ENCODE measurements around the gene ERAS.

The ERAS gene, protein sequence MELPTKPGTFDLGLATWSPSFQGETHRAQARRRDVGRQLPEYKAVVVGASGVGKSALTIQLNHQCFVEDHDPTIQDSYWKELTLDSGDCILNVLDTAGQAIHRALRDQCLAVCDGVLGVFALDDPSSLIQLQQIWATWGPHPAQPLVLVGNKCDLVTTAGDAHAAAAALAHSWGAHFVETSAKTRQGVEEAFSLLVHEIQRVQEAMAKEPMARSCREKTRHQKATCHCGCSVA

DNA sequence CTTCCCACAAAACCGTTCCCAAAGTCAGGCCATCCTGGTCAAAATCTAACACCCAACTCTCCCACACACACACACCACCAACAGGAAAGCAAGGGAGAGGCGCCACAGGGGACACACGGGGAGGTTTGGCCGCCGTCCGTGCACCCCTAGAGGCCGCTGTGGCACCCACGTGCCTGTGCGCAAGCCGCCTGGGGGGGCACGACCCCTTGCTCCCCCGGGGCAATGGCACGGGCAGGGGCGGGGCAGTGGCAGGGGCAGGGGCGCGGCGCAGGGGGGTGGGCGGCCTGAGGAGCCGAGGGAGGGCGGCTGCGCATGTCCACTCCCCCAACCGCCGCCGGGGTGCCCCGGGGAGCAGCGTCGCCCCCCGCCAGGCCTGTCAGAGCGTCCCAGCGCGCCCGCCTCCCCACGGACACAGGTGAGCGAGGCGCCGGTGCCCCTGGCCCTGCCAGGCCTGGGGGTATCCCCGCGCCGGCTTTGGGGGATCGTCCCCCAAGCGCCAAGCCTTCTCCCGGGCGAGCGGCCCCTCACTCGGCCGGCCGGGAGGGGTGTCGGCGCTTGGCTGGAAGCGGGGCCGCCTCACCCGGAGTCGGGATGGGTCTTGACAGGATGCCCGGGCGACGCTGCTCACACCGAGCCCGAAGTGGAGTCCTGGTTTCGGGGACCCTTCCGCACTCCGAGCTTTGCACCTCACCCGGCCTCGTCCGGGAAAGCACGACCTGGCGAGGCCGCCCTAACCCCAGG is at the start of gene ERAS:
Gene ERAS (plus strand): TSS at position 379 of the 741 bp plus-strand sequence. CDS start 2,611 bp downstream, outside the sequence.
- no peak for ATAC-seq
- TF ChIP-seq RARB (CRISPR knock-in tag; IDR thresholded peaks at IDR 0.05): no peak
- TF ChIP-seq BACH2 (CRISPR knock-in tag; IDR thresholded peaks at IDR 0.05; ENCODE audit: borderline replicate concordance): no peak
- no peak for TF ChIP-seq ZNF565 (CRISPR knock-in tag; conservative IDR thresholded peaks at IDR 0.05; ENCODE audit: low read depth)
- TF ChIP-seq CSDC2 (CRISPR knock-in tag; IDR thresholded peaks at IDR 0.05): no peak
- TF ChIP-seq TCF4 (CRISPR knock-in tag; IDR thresholded peaks at IDR 0.05; ENCODE audit: borderline replicate concordance): no peak
- no peak for TF ChIP-seq PPARA (CRISPR knock-in tag; IDR thresholded peaks at IDR 0.05; ENCODE audit: borderline replicate concordance)
- no peak for TF ChIP-seq ZNF8 (CRISPR knock-in tag; IDR thresholded peaks at IDR 0.05)
- TF ChIP-seq GLIS3 (CRISPR knock-in tag; IDR thresholded peaks at IDR 0.05): no peak
- TF ChIP-seq, protein P1, sequence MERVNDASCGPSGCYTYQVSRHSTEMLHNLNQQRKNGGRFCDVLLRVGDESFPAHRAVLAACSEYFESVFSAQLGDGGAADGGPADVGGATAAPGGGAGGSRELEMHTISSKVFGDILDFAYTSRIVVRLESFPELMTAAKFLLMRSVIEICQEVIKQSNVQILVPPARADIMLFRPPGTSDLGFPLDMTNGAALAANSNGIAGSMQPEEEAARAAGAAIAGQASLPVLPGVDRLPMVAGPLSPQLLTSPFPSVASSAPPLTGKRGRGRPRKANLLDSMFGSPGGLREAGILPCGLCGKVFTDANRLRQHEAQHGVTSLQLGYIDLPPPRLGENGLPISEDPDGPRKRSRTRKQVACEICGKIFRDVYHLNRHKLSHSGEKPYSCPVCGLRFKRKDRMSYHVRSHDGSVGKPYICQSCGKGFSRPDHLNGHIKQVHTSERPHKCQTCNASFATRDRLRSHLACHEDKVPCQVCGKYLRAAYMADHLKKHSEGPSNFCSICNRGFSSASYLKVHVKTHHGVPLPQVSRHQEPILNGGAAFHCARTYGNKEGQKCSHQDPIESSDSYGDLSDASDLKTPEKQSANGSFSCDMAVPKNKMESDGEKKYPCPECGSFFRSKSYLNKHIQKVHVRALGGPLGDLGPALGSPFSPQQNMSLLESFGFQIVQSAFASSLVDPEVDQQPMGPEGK (CRISPR knock-in tag; IDR thresholded peaks at IDR 0.05; ENCODE audit: borderline replicate concordance): no peak
- no peak for TF ChIP-seq ZC3H10 (CRISPR knock-in tag; IDR thresholded peaks at IDR 0.05)
- no peak for TF ChIP-seq OSR1 (CRISPR knock-in tag; IDR thresholded peaks at IDR 0.05)

DNA sequence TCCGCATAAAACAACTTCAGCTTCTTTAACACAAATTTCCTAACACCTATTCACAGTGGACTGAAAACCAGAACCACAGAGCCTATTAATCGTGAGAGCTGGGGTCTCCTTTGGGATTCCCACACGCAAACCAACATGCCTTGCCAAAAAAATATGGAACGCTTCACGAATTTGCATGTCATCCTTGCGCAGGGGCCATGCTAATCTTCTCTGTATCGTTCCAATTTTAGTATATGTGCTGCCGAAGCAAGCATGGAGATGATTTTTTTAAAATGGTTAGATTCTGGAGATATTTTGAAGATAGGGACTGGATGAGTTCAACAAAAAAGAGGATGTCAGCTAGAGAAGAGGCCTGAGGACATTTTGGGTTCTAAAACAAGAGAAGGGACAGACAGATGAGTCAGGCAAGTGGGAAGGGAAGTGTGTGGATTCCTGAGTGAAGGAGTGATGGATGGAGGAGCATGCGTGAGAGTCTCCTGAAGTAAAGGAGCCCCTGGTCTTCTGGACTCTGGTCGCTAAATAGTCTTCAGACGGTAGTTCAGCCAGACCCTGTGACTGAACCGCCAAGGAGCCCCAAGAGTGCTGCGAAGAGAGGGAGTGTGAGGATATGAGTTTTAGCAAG is 49.4 kb upstream of the ERAS start:
- TF ChIP-seq ZFP3 (CRISPR knock-in tag; IDR thresholded peaks at IDR 0.05) (no peak), BACH2 (CRISPR knock-in tag; IDR thresholded peaks at IDR 0.05; ENCODE audit: borderline replicate concordance) (no peak), OSR1 (CRISPR knock-in tag; IDR thresholded peaks at IDR 0.05) (no peak), SNAI2 (CRISPR knock-in tag; IDR thresholded peaks at IDR 0.05) (no peak), ZNF70 (CRISPR knock-in tag; IDR thresholded peaks at IDR 0.05) (no peak), PPARA (CRISPR knock-in tag; IDR thresholded peaks at IDR 0.05; ENCODE audit: borderline replicate concordance) (no peak), RARB (CRISPR knock-in tag; IDR thresholded peaks at IDR 0.05) (no peak), GLIS3 (CRISPR knock-in tag; IDR thresholded peaks at IDR 0.05) (no peak)
- TF ChIP-seq, protein P2, sequence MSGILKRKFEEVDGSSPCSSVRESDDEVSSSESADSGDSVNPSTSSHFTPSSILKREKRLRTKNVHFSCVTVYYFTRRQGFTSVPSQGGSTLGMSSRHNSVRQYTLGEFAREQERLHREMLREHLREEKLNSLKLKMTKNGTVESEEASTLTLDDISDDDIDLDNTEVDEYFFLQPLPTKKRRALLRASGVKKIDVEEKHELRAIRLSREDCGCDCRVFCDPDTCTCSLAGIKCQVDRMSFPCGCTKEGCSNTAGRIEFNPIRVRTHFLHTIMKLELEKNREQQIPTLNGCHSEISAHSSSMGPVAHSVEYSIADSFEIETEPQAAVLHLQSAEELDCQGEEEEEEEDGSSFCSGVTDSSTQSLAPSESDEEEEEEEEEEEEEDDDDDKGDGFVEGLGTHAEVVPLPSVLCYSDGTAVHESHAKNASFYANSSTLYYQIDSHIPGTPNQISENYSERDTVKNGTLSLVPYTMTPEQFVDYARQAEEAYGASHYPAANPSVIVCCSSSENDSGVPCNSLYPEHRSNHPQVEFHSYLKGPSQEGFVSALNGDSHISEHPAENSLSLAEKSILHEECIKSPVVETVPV (CRISPR knock-in tag; IDR thresholded peaks at IDR 0.05): no peak
- TF ChIP-seq, protein P1 (CRISPR knock-in tag; IDR thresholded peaks at IDR 0.05; ENCODE audit: borderline replicate concordance): no peak
- ATAC-seq: no peak

DNA sequence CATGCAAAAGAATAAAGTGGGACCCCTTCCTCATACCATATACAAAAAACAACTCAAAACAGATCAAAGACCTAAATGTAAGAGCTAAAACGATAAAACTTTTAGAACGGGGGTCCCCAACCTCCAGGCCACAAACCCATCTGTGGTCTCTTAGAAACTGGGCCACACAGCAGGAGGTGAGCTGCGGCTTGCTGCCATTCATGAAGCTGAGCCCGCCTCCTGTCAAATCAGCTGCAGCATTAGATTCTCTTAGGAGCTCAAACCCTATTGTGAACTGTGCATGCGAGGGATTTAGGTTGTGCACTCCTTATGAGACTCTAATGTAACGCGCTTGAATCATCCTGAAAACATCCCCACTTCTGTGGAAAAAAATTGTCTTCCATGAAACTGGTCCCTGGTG is 46.9 kb upstream of the ERAS start:
- TF ChIP-seq, protein P3, sequence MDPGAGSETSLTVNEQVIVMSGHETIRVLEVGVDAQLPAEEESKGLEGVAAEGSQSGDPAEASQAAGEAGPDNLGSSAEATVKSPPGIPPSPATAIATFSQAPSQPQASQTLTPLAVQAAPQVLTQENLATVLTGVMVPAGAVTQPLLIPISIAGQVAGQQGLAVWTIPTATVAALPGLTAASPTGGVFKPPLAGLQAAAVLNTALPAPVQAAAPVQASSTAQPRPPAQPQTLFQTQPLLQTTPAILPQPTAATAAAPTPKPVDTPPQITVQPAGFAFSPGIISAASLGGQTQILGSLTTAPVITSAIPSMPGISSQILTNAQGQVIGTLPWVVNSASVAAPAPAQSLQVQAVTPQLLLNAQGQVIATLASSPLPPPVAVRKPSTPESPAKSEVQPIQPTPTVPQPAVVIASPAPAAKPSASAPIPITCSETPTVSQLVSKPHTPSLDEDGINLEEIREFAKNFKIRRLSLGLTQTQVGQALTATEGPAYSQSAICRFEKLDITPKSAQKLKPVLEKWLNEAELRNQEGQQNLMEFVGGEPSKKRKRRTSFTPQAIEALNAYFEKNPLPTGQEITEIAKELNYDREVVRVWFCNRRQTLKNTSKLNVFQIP (CRISPR knock-in tag; IDR thresholded peaks at IDR 0.05; ENCODE audit: borderline replicate concordance, low read depth): no peak
- no peak for TF ChIP-seq GLIS3 (CRISPR knock-in tag; IDR thresholded peaks at IDR 0.05)
- TF ChIP-seq ZNF70 (CRISPR knock-in tag; IDR thresholded peaks at IDR 0.05): no peak
- ATAC-seq: no peak

DNA sequence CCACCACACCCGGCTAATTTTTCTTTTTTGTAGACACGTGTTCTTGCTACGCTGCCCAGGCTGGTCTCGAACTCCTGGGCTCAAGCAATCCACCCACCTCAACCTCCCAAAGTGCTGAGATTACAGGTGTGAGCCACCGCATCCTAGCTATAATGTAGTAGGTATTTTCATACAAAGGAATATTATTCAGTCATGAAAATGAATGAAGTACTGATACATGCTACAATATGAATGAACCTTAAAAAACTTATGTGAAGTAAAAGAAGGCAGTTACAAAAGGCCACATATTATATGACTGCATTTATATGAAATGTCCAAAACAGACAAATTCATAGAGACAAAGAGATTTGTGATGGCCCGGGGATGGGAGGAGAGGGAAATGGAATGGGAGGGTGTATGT is 44.6 kb upstream of the ERAS start:
- ATAC-seq: no peak
- TF ChIP-seq, protein P1 (CRISPR knock-in tag; IDR thresholded peaks at IDR 0.05; ENCODE audit: borderline replicate concordance): no peak
- TF ChIP-seq PPARA (CRISPR knock-in tag; IDR thresholded peaks at IDR 0.05; ENCODE audit: borderline replicate concordance): no peak
- no peak for TF ChIP-seq ARNTL (CRISPR knock-in tag; IDR thresholded peaks at IDR 0.05; ENCODE audit: borderline replicate concordance, low read depth)
- no peak for TF ChIP-seq ZFP30 (CRISPR knock-in tag; IDR thresholded peaks at IDR 0.05)
- no peak for TF ChIP-seq GLIS3 (CRISPR knock-in tag; IDR thresholded peaks at IDR 0.05)
- TF ChIP-seq, protein P4, sequence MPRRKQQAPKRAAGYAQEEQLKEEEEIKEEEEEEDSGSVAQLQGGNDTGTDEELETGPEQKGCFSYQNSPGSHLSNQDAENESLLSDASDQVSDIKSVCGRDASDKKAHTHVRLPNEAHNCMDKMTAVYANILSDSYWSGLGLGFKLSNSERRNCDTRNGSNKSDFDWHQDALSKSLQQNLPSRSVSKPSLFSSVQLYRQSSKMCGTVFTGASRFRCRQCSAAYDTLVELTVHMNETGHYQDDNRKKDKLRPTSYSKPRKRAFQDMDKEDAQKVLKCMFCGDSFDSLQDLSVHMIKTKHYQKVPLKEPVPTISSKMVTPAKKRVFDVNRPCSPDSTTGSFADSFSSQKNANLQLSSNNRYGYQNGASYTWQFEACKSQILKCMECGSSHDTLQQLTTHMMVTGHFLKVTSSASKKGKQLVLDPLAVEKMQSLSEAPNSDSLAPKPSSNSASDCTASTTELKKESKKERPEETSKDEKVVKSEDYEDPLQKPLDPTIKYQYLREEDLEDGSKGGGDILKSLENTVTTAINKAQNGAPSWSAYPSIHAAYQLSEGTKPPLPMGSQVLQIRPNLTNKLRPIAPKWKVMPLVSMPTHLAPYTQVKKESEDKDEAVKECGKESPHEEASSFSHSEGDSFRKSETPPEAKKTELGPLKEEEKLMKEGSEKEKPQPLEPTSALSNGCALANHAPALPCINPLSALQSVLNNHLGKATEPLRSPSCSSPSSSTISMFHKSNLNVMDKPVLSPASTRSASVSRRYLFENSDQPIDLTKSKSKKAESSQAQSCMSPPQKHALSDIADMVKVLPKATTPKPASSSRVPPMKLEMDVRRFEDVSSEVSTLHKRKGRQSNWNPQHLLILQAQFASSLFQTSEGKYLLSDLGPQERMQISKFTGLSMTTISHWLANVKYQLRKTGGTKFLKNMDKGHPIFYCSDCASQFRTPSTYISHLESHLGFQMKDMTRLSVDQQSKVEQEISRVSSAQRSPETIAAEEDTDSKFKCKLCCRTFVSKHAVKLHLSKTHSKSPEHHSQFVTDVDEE (CRISPR knock-in tag; IDR thresholded peaks at IDR 0.05): no peak
- no peak for TF ChIP-seq ZNF8 (CRISPR knock-in tag; IDR thresholded peaks at IDR 0.05)
- TF ChIP-seq ZFP3 (CRISPR knock-in tag; IDR thresholded peaks at IDR 0.05): no peak
- no peak for TF ChIP-seq RARB (CRISPR knock-in tag; IDR thresholded peaks at IDR 0.05)
